GM12878 (cell line): ENCODE results near the gene NPS. TPM values are rescaled to one million over a fixed set of nuclear protein-coding genes. Genes with fewer than 3 reads are reported as not detected.

Source experiments
- BHLHE40 ChIP-seq, 2 experiments: fragments of 450-650 bp in 1 of 2; IDR thresholded peaks; 2 replicates each; pipeline ENCODE4 v1.6.1; 2011 to 2017; ENCODE audit warnings: low read depth in 2 of 2, borderline replicate concordance in 1 of 2, improper control_type of control experiment in 1 of 2, low read length in 1 of 2, mild to moderate bottlenecking in 1 of 2
- CBX5 ChIP-seq: sonication (generic); IDR thresholded peaks from 2 replicates; pipeline ENCODE4 v1.6.1; 2016; ENCODE audit warnings: low read depth, moderate library complexity, mild to moderate bottlenecking, inconsistent platforms
- CHD4 ChIP-seq: fragments of 200-600 bp; sonication (generic); IDR thresholded peaks from 2 replicates; pipeline ENCODE4 v1.6.1; 2016; ENCODE audit warnings: mild to moderate bottlenecking
- FOS ChIP-seq: IDR thresholded peaks from 3 replicates; pipeline ENCODE4 v1.6.1; 2011; ENCODE audit warnings: borderline replicate concordance; ENCODE audit not compliant: insufficient read length; ENCODE audit errors: extremely low read depth
- IKZF1 ChIP-seq: fragments of 450-650 bp; conservative IDR thresholded peaks from 2 replicates; pipeline ENCODE4 v1.6.1; 2017; ENCODE audit warnings: antibody characterized with exemption, mild to moderate bottlenecking
- NFXL1 ChIP-seq: fragments of 450-650 bp; IDR thresholded peaks from 2 replicates; pipeline ENCODE4 v1.6.1; 2017; ENCODE audit warnings: antibody characterized with exemption, mild to moderate bottlenecking, borderline replicate concordance
- PAX5 ChIP-seq: IDR thresholded peaks from 2 replicates; pipeline ENCODE4 v1.6.1; 2011; ENCODE audit warnings: low read depth, low read length, borderline replicate concordance
- SMAD5 ChIP-seq: IDR thresholded peaks from 2 replicates; pipeline ENCODE4 v1.6.1; 2016; ENCODE audit warnings: antibody characterized with exemption, low read depth
- SMC3 ChIP-seq: IDR thresholded peaks from 2 replicates; pipeline ENCODE4 v1.6.1; 2011; ENCODE audit warnings: low read length, improper control_type of control experiment, borderline replicate concordance
- SREBF2 ChIP-seq: IDR thresholded peaks from 2 replicates; pipeline ENCODE4 v1.6.1; 2012; ENCODE audit warnings: mild to moderate bottlenecking, low read length
- ZBTB40 ChIP-seq: fragments of 450-650 bp; IDR thresholded peaks from 2 replicates; pipeline ENCODE4 v1.6.1; 2016; ENCODE audit warnings: mild to moderate bottlenecking, moderate library complexity, borderline replicate concordance
- ZNF622 ChIP-seq: fragments of 450-650 bp; IDR thresholded peaks from 2 replicates; pipeline ENCODE4 v1.6.1; 2017; ENCODE audit warnings: mild to moderate bottlenecking, inconsistent platforms
- ZNF687 ChIP-seq: fragments of 450-650 bp; IDR thresholded peaks from 2 replicates; pipeline ENCODE4 v1.6.1; 2017; ENCODE audit warnings: mild to moderate bottlenecking, moderate library complexity
- polyA plus RNA-seq, 11 experiments: library from polyadenylated mRNA; depleted of rRNA in 4 of 11; unstranded in 6 of 11; stranded (reverse) in 5 of 11; fragments of >200 nt; fragmentation: Nextera tagmentation in 4 of 11; fragmentation: Illumina TruSeq in 1 of 11; extraction: Ambion mirVana in 4 of 11; extraction: Trizol in 1 of 11; gene quantifications; 1 replicate in 1 of 11; 2 replicates in 10 of 11; pipeline versions ENCODE4 v1.2.1 to v1.2.3, GENCODE V29; 2011 to 2016; ENCODE audit warnings: inconsistent platforms in 2 of 11, missing spikeins in 2 of 11, low read depth in 1 of 11
- total RNA-seq, 4 experiments: library from RNA; depleted of rRNA in 3 of 4; stranded (reverse); fragments of >200 nt in 3 of 4; fragmentation: Illumina TruSeq in 1 of 4; extraction: Trizol in 1 of 4; gene quantifications; 2 replicates each; pipeline versions ENCODE4 v1.2.1 to v1.2.3, GENCODE V29; 2013 to 2021

NPS gene
- total and polyA plus RNA-seq, 10 of the 15 experiments (the other 5 are each of a cell fraction or from before 2014, with no cell fraction given) = not detected

GRCh38 chr10:127524908-127525665, 24.0 kb upstream of the NPS start (continued):
- TF ChIP-seq ZBTB40 (no peak), ZNF622 (no peak), BHLHE40 (IDR thresholded peaks at IDR 0.05; ENCODE audit: borderline replicate concordance in 1 of 2, low read depth in 2 of 2, low read length in 1 of 2) (no peak), CHD4 (no peak), NFXL1 (no peak), IKZF1 (no peak), ZNF687 (no peak), FOS (no peak), SMC3 (no peak), SMAD5 (no peak), SREBF2 (no peak), CBX5 (no peak), PAX5 (no peak)
- TF ChIP-seq, all 136 proteins: peak for 0
